HG03060 (cell line): ENCODE measurements around the gene ALX3.
"Not testable (repeated sequence)": the region's sequence is repeated elsewhere in the genome, so short reads cannot be mapped to it uniquely, and the experiment has no call there.

ENCODE experiments used
- ATAC-seq: cut with Tn5 transposase; IDR thresholded peaks from one replicate; pipeline ENCODE4 v1.9.1; 2021; ENCODE audit warnings: low read depth, moderate number of reproducible peaks; ENCODE audit not compliant: unreplicated experiment

The ALX3 gene

DNA sequence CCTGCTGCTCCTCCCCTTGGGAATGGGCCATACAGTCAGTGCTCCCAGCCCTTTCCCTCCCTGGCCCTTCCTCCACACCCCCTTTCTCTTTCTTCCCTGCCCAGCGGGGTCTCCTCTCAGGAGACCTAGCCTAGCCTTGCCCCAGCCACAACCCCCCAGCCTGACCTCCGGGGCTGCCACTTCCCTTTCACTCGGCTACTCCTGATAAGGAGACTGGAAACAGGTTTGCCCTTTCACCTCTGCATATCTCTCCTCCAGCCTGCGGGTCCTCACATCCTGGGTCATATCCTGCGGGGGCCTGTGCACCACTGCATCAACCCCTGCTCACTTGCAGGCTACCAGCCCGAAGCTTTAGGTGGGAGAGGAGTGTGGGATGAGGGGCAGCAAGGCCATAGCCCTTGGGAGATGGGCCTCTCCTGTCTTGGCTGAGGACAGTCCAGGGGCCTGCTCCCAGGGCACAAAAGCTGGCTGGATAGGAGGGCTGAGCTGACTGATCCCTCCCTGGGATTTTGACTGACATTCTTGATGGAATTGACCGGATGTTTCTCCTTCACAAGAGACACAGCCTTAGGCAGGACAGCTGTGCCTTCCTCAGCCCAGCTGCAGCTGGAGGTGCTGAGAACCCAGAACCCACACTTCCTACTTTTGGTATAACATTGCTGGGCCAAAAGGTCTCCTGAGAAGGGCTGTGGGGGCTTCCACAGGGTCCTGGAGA lies 19.2 kb upstream of the ALX3 start:
- no peak for ATAC-seq

DNA sequence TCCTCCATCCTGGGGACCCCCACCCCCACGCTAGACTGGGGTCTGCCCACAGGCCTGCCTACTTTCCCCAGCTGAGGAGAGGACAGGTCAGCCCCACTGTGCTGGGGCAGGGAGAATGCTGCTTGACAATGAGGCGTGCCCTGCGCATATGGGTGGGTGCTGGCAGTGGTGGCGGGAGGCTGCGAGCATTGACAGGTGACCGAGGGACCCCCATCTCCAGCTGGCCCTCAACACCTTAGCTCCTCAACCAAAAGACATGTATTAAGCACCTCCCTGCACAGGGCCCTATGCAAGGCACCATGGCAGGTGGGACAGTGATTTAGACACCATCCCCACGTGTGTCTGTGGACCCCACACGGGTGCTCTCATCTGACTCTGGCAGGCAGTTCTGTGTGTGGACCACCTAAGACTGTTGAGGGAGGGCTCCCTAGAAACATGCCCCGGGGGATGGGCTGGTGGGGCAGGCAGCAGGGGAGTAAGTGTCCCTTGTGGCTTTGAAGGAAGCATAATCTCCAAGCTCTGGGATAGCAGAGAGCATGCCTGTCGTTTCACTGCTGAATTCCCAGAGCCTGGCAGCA lies 18.4 kb upstream of the ALX3 start:
- no peak for ATAC-seq

DNA sequence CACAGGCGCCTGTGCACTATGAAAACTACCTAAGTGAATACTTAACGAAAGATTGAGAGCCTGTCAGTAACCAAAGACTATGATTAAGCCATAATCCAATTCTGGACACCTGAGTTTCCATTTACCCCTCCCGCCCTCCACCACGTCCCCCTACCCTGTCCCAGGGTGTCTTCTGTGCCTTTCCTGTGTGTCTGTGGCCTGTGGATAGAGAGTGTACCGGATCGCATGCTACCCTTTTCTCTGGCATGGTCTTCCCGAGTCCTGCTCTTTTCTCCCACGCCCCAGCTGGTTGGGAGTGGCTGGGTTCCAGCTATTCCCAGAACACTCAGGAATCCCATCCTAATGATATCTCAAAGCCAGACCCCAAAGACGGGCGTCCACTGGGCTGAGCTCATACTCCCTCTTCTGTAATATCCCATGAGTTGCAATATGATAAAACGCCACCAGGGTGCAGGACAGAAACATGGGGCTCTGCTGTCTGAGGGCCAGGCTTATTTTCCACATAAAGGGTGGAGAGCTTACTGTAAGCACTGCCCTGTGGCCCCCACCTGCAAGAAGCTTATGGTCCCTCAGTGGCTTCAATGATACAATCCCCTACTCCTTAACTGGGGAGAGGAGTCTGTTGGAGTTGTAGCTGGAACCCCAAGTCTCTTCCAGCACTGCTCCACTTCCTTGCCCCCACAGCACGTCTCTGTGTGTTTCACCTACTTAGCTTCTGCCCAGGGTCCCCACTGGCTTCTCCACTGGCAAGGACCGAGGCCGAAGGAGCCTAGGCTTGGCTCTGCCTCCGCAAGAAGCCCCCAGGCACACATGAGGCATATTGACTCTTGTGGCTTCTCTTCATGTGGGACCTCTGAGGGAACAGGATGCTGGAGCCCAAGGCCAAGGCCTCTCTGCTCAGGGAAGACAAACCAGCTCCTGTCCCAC lies 17.6 kb upstream of the ALX3 start:
- no peak for ATAC-seq

DNA sequence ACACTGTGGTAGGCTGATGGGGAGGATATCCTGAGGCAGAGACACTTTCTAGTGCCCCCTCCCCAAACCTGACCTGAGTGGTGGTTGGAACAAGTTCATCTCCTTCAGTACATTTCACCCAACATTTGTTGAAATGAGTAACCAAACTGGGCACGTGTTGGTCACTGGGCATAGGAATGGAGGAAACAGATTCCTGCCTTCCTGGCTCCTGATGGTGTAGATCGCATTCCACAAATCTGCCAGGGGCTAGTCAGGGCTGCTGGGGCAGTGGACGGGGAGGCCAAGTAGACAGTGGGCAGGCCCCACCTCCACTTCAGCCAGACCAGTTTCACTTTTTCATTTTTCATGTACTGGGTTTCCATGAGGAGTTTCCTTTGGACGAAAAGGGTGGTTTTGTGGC lies 16.5 kb upstream of the ALX3 start:
- no peak for ATAC-seq

DNA sequence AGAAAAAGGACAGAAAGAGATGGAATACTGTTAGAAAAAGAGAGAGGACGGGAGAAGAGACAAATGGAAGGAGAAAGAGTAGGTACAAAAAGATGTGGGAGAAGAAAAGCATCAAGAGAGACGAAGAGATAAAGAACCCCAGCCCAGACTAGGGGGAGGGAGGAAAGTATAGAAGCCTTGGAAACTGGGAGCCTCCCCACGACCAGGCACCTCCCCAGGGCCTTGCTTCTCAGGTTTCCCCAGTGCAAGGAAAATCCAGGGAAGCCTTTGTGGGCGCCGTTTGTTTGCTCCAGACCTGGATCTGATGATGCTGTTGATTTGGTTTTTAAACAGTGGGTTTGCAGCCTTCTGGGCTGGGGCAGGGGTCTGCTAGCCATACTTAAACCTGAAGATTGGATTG lies 15.2 kb upstream of the ALX3 start:
- no peak for ATAC-seq

DNA sequence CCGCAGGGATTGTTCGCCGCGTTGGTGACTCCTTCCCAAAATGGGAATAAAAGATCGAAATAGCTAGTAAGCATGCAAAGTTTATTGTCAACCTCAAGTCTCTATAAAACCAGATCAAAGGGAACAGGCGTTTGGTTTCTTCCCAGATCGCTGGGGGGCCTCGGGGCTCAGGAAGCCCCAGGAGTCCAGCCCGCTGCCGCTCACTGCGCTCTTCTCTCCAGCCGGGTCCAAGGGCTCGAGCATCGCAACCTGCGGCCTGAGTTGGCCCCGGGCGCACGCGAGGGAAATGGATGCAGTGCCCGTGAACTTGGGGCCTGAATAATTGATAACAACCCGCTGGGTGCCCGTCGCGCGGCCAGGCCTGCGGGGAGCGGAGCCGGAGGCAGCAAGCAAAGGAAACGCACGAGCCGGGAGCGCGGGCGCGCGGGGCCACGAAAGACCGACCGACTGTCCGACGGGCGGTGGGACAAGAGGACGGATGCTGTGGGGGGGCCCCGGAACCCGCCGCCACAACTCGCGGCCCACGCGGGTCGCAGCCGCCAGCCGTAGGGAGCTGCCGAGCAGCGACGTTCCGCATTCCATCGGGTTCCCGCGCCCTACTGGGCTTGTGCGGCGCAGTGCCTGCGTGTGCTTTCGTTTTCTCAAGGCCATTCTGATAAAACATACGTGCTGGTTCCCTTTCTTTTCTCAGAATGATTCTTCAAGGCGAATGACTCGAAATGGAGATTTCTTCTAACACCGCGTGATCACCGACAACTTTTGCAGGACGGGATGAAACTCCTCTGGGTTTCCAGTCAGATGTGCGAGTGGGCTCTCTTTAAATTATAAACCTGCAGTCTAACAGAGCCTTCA lies 14.0 kb upstream of the ALX3 start:
- ATAC-seq, result no peak

DNA sequence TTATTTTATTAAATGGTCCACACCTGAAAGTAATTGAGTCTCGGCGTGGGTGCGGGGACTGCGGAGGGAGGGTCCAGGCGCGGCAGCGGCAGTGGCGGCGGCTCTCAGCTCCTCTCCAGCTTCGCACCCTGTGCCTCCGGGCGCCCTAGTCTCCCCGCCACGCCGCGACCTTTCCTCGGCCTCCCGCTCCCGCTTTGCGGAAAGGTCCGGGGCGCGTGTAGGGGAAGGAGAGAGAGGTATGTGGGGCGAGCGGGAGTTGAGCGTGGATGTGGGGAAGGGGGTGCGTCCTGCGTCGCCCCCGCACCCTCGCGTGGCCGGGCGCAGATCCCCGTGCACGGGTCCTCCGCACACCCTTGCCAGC lies 13.4 kb upstream of the ALX3 start:
- ATAC-seq, result no peak

DNA sequence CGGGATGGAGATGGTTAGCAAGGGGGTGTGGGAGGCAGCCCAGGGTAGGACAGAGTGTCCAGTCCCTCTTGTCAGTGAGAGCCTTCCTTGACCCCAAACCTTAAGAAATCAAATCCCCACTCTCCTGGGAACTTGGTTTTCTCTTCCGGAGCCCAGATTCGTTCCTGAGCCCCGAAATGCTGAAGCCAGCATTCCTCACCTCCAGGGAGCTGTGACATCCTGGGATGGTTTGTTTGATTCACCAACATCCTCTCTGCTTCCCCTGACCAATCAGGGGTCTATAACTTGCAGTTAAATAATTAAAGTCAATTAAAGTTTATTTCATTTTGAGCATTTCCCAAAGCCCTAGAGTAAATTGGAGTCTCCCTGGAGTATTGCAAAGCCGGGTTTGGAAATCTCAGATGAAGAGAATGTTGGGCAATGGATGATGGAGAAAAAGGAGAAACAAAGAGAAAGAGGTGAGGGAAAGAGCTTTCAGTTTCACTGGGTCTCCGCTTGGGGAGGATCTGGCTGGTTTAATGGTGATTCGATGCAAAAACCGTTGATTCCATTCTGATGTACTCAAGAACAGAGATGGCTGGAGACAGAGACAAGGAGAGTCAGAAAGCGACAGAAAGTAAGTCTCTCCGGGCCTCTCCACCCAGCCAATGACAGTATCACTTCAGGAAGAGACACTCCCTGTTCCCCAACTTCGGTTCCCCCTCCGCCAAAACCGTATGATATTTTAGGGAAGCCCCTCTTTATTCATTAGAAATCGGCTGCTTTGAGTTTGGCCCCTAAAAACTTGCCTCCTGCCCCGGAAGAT lies 12.8 kb upstream of the ALX3 start:
- no peak for ATAC-seq

DNA sequence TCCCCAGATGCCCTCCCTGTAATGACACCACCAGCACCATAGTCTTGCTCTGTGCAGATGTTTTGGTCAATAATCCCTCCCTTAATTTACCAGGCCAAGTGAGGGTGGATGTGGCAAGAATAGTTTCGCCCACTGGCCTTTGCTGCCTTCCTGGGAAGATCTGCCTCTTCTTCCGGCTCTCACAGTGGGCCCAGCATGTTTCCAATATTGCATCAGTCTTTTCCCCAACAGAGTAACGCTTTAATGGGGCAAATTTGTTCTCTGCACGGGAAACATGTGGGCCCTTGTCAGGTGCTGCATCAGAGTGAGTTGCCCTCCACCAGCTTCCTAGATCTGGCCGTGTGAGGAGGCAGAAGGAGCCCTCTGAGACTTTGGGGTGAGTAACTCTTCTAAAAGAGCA lies 12.0 kb upstream of the ALX3 start:
- no peak for ATAC-seq

DNA sequence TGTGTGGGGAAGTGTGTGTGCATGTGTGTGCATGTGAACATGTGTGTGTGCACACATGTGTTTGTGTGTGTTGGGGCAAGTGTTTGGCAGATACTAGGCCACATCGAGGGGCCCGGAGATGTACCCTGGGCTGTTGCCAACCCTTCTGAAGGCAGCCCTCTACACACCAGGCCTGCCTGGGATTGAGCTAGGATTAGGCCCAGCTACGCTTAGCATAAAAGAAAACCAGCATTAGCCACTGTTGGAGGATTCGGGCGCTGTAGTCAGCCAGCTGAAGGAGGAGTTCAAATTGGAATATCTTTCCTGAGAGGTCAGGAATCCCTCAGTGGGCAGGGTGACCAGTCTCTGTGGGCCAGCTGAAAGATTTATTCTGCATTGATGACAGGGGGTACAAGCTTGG lies 10.6 kb upstream of the ALX3 start:
- no peak for ATAC-seq

DNA sequence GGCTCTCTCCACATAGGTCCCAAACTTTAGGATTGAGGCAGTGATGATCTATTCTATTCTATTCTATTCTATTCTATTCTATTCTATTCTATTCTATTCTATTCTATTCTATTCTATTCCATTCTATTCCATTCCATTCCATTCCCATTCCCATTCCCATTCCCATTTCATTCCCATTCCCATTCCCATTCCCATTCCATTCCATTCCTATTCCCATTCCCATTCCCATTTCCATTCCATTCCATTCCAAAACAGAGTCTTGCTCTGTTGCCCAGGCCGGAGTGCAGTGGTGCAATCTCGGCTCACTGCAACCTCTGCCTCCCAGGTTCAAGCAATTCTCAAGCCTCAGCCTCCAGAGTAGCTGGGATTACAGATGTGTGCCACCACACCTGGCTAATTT lies 9.5 kb upstream of the ALX3 start:
- not testable (repeated sequence) for ATAC-seq

DNA sequence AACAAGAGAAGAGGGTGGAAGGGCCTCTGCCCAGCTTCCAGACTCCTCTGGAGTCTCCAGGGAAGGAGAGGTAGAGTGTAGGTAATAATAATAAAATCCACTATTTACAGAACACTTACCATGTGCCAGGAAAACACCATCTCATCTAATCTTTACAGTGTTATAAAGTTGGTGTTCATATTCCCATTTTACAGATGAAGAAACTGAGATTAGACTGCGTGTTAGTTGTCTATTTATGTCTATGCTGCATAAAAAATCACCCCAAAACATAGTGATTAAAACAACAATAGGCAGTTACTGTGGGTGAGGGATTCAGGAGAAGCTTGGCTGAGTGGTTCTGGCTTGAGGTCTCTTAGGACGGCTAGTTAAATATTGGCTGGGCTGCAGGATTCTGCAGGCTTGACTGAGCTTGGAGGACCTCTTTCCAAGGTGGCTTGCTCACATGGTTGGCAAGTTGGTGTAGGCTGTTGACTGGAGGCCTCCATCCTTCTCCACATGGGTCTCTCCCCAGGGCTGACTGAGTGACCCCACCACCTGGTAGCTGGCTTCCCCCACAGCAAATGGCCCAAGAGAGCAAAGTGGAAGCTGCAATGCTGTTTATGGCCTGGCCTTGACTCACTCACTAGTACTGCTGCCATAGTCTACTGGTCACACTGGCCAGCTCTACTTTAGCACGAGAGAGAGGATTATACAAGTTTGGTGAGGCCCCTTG lies 6.5 kb upstream of the ALX3 start:
- ATAC-seq, result no peak

DNA sequence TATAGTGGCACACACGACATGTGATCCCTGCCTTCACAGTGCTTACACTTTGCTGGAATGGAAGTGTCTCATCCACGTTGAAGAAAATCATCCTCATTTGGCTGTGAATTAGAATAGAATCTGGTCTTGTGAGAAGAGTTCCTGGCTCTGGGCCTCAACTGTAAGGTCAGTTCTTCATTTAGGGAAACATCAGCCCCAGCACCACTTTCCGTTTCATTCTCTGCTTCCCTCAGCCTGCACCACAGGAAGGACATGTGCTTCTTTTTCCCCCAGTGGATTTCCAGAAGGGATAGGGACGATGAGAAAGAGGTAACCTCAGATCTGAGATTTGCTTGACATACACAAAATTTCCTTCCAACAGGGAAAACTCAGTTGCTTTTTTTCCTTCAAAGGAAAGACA lies 3.7 kb upstream of the ALX3 start:
- ATAC-seq, result no peak

DNA sequence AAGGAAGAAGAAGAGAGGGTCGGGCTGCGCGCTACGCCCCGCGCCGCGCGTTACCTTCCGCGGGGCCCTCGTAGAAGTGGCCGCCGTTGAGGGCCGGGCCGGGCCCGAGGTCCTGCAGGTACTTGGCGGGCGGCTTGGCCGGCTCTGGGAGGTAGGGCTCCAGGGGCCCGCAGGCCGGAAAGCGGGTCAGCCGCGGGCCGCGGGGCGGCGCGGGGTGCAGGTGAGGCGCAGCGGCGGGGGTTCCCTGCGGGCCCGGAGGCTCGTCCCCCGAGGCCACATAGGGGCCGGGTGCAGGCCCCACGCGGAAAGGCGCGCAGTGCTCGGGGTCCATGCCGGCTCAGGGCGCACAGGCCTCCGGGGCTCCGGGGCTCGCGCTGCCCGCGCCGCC lies 196 bp downstream of the ALX3 start:
- no peak for ATAC-seq

DNA sequence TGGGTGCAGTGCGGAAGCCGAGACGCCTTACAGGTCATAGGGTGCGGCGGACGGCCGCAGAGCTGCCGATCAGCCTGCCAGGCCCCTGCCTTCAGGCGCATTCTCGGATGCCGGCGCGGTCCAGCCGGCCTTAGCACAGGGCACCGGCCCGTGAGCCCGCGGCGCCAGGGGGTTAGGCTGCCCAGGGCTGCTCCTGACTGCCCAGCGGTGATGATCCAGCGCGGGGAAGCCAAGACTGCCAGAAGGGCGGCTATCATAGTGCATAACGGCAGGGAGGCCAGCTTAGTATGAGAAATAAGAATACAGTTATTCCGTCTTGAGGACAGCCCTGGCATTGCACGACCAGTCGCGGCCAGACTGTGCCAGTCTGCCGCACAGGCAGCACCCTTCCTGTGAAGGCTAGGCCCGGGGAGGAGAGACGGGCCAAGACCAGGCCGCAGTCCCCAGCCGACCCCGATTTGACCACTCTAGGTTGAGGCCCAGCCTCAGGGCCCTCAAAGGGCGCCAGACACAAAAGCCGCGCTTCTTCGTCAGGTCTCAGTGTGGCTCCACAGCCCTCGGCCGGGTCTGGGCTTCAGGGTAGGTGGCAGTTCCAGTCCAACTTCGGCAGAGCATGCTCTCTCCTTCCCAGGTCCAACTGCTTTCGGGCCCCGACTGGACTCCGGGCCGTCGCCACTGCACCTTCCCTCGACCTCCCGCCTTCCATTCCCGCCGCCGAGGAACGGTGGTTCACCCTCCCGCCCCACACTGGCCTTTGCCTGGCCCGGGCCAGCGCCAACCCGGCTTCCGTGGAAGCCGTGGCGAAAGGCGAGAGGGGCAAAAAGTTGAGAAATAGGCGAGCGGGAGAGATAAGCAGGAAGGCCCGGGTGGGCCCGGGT lies 829 bp downstream of the ALX3 start:
- no peak for ATAC-seq

DNA sequence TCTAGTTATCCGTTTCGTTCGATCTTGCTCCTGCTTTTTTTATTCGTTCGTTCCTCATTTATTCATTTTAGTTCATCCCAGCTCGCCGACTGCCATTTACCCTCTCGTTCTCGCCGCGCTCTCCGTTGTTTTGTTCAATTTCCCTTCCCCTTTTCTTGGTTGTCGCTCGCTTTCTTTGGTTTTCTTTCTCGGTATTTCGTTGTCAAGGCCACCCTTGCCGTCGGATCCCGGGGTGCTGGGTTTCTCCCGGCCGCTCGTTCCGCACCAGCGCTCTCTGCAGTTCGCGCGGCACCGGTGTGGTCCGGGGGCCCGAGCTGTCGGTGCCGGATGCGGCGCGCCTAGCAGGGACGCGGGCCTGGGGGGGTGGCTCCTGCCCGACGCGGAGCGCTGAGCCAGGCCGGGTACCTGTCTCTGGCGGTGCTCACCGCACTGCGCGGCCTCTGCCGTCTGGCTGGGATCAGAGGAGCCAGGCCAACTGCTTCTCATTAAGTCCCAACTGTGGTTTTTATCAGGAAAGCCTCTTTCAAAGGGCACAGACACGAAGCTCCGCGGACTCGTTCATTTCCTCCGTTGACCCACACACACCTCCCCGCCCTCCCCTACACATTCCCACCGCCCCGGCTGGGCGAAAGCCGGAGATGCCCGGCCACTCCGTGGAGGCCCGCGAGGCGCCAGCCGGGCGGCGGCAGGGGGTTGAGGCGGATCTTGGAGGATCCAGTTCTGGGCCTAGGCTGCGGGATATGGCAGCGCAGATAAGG lies 1.6 kb downstream of the ALX3 start:
- ATAC-seq, result no peak

DNA sequence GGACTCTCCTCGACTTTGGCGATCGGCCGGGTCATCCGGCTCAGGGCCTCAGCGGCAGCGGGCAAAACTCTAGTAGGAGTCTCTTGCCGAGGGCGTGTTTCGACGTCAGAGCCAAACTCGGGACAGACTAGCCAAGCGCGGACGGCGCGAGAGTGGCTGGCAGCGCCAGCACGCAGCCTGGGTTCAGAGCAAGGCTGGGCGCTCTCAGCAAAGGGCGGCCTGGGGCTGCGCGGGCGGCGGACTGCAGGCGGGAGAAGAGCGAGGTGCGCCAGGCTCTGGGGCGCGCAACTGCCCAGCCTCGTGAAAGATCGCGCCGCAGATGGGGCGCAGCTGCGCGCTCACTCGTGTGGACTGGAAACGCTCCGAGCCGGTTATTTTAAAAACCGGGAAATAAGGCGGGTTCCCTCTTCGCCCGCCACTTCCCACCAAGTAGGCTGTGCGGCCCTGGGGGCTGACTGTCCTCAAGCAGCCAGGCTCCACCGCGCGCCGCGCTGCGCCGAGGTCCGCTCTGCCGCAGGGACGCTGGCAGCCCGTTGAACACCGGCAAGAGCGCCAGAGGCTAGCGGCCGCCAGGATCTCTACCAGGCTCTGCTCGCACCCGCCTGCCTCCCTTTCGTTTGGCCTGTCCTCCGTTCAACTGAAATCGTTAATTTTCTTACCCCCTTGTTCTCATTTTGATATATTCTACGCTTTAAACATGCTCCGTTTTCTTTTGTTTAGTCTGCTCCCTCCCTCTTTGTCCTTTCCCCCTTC lies 2.4 kb downstream of the ALX3 start:
- ATAC-seq, result no peak
